AG08396 (cell line): ENCODE measurements around the gene TMEM151A.

ENCODE experiments used
- DNase-seq: peaks from one replicate; pipeline ENCODE4 v3.0.0; 2012; ENCODE audit warnings: low spot score, mixed read lengths

Gene TMEM151A

DNA sequence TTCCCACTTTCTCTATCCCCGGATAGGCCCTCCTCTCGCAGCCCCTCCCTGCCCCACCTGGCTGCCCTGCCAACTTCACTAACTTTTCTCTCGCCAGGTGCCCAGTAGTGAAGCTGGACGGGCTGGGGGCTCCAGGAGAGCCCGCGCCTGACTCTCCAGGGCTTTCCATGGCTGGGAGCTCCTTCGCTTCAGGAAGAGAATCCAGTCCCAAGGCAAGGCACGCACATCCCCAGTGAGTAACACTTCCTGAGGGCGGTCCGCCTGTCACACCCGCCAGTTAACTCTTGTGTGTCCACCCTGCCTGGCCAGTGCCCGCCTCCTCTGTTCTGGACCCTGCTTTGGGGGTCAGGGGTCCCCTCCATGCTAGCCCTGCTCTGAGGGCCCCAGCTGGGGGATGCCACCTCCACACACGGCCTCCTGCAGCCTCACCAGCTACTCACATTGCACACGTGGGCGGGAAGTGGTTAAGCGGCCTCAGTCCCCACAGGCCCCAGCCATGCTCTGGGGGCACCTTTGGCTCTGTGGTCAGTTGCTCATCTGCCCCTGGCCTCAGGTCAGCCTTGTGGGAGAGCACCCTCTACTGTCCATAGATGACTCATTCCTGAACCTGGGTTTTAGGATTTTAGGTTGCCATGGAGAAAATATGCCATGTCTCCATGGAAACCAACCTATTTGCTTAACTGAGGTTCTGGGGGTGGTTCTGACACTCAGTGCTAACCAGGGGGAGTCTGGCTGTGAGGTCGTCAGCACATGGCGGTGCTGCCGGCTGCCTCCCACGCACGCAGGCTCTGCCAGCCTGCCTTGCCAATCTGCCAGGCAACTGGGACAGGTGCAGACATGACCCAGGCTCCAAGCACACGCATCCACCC lies 44.8 kb downstream of the TMEM151A start, which contains the start of gene RIN1:
Gene RIN1, minus strand, starts transcription at position 201 of the 869 bp plus-strand sequence. Its CDS starts 32 bp downstream, at position 169.
- DNase-seq, result peak; percentile 96

DNA sequence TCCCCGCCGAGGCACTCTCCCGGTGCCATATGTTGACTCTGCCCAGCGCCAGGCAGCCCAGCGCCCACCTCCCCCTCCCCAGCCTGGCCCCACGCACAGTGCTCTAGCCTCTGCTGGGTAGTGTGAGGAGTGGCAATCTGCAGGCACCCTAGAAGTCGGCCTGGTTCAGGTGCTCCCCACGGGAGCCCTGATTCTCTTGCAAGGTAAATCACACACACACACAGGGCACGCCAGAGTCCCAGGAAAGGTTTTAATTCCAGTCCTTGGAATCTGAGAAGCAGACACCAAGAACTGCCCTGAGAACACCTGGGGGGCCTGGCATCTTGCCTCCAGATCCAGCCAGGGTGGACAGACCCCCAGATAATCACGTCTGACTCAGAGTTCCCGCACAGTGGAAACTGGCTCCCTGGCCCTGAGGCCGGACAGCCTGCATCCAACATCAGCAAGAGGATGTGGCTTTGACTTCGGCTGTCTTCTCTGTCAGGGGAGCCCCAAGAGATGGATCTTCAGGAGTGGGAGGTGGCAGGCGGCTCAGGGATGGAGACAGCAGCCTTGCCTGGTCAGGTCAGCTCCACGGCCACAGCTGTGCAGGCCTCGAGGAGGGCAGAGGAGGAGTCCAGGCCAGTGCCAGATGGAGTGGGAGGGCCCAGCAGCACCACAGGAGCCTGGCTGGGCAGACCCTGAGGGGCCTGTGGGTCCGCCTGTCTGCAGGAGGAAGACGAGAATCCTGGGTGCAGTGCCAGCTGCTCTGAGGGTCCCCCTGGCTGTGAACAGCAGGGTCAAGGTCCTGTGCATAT lies 45.6 kb downstream of the TMEM151A start:
- no peak for DNase-seq

DNA sequence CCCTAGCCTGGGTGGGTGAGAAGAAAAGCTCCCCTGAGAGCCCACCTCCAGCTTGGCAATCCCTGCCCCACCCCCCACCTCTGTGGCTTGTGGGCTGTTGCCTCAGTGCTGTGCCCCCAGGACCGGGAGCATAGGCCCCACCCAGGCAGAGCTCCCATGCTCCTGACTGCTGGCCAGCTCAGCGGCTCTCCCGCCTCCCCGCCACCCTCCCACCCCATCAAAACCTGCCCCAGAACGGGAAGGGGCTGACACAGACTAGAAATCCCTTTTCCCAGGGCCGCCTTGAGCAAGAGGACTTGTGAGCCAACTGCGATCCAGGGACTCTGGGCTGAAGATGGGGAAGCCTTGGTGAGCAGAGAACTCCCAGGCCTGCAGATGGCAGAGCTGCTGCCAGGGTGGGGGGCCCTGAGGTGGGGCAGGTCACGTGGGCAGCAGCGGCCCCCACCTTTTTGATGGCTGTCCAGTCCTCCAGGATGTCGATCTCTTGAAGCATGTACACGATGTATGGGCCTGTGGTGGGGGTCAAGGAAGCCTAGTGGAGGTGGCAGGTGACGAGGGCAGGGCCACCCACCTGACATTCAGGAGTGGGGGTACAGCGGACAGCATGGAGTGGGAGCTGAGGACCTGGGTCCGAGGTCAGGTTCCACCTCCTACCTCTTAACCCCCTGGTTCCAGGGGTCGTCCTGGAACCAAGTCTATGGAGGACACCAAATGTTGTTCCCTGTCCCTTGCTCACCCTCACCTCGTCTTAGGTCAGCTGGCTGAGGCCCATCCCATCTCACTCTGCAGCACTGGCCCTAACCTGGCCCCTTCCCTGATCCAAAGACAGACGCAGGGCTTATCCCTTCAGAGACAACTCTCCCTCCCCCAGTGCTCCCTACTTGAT lies 46.8 kb downstream of the TMEM151A start:
- no peak for DNase-seq

DNA sequence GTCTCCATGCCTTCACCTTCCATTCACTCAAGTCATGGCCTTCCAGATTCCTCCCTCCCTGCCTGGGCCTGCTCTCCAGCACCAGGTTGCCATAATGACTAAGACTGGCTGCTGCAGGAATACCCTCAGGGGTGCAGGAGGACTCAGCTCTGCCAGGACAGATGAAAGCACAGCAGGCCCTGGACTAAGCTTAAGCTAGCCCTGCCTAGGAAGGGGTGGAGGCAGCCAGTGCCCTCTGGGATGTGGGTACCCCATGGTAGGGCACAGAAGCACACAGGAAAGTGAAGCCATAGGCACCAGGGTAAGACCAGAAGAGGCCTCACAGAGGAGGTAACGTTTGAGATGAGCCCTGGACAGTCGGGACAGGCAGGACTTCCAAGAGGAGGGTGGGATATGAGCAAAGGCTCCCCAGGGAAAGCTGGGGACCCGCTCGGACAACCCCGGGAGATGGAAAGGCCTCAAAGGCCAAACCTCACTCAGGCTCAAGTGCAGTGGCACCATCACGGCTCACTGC lies 47.5 kb downstream of the TMEM151A start:
- DNase-seq, result no peak

DNA sequence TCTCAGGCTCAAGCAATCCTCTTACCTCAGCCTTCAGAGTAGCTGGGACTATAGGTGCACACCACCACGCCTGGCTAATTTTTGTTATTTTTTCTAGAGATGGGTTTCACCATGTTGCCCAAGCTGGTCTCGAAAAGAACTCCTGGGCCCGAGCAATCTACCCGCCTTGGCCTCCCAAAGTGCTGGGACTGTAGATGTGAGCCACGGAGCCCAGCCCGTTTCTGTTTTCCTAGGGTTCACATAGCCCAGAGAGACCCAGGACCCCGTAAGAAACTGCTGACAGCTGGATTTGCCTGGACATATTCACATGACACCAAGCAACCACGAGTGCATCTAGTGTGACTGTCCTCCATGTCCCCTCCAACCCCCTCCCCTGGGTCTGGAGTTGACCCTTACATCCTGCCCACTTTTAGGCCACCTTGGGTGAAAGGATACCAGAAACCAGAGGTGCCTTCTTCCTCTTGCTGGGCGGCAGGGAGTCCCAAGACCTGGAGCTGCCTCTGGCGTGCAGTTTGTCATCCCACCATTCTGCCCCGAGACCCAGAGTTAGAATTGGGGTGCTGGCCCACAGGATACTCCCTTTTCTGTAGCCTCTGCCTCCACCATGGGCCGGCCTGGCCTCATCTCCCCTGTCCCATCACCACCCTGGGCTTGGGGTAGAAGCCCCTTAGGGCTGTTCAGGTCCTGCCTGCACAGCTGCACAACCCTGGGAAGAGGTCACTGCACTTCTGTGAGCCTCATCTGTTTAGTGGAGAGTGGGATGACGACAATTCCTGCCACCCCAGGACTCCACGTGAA lies 48.2 kb downstream of the TMEM151A start:
- no peak for DNase-seq

DNA sequence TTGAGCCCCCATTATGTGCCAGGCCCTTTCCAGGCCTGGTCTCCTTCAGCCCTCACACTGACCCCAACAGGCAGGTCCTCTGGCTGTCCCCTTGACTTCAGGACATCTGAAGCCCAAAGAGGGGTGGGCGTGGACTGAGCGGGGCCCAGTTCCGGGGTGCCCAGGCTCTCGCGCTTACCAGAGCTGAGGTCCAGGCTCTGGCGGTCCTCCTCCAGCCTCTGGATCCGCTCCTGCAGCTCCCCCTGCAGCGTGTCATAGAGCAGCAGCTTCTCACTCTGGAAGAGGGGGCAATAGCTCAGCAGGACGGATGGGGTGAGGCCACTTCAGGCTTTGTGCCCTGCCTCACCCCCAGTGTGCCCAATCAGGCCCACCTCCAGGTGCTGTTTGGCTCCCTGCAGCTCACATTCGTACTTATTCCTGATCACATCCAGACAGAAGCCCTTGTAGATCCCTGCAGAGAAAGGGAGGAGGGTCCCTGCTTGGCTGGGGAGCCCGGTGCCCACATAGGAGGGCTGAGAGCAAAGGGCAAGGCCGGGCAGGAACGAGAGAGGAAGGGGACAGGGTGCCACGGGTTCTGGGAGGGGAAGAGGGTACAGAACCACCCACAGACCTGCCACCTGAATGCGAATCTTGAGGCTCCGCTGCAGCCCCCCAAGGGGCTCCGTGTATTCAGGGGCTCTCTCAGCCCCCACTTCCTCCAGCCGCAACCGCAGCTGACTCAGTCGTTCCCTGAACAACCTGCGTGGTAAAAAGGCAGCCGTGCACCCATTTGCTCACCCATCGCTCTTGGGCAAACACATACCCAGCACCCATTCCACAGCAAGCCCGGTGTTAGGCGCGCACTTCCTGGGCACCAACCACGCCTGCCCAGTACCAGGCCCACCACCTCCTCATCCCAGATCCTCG lies 49.2 kb downstream of the TMEM151A start:
- no peak for DNase-seq

DNA sequence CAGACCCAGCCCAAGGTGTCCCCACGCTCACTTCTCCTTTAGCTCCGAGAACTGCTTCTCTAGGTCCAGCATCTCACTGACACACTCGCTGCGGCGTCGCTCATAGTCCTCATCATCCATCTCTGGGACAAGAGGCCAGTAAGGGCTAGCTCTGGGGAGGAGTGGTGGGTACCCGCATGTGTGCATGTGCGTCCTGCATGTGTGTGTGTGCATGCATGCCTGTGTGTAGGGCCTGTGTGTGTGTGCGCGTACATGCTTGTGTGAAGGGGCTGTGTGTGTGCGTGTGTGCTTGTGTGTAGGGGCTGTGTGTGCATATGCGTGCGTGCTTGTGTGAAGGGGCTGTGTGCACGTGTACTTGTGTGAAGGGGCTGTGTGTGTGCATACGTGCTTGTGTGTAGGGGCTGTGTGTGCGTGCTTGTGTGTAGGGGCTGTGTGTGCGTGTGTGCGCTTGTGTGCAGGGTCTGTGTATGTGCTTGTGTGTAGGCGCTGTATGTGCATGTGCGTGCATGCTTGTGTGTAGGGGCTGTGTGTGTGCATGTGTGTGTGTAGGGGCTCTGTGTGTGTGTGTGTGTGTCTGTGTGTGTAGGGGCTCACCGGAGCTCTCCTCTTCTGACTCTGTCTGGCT lies 49.9 kb downstream of the TMEM151A start:
- DNase-seq, result no peak

DNA sequence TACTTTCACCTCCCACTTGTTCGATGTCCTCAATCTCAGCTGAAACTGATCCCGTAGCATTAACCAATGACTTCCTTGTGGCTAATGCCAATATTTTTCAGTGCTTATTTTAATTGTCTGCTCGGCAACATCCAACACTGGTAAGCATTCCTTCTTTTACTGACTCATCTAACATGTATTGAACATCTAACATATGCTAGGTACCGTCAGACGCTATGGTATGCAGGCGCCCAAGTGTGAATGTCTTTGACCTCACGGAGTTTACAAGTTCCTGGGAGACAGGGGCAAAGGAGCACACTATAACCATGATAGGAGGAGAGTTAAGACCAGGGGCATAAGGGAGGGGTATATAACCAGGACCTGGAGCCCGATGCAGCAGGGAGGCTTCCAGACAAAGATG lies 51.5 kb downstream of the TMEM151A start:
- DNase-seq, result no peak

DNA sequence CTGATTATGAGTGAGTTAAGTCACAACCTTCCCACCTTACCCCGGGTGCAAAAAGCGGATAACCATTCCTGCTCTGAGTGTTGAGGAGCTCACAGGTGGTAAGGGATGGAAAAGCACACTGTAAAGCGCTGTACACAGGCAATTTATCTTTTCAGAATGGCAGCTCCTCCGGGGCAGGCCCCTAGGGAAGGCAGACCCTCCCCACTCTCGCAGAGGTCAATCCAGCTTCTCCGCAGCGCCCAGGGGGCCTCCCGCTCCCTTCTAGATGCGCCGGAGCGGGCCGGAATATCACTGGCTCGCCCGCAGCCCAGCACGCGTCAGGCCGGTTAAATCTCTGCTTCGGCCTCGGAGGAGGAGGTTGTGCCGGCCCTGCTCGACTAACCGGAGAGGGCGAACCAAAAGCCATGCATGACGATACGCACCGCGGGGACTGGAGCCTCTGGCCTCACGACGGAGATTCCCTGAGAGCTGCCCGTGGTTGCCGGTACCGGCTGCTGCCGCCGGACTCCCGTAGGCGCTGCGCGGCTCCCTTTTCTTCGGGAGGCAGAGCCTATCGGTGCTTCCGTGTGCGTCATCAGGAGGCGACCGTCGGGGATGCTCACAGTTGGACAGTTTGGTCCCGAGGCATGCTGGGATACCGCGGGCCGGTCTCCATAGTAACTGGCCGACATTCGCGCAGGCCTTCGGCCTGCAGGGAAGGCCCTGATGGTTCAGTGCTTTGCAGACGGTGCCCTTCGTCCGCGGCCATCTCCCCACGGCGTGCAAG lies 53.0 kb downstream of the TMEM151A start, which contains the start of gene BRMS1:
Gene BRMS1, minus strand, starts transcription at position 555 of the 766 bp plus-strand sequence. CDS start 2,870 bp downstream, outside the sequence.
- peak; percentile 94 for DNase-seq

DNA sequence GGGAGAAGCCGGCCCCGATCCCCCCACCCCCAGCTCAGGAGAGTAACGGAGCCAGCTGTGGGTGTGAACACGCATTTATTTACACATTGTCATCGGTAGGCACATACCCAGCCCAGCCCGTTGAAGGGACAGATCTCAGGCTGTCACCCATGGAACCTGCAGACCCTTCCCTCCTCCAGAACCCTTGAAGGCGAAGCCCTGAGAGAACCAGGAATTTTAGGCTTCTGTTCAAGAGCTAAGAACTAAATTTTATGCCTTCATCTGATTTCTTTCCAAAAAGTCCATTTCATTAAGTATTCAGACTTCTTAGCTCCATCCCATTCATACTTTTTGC lies 53.6 kb downstream of the TMEM151A start:
- no peak for DNase-seq
